ENCODE data around the gene UGT1A1. TPM values are rescaled to one million over a fixed set of nuclear protein-coding genes. Genes with fewer than 3 reads are reported as not detected.
A peak's percentile ranks its signal among the peaks of the same experiment; 100 is the strongest.

Gene UGT1A1
- total and polyA plus RNA-seq, 9 of the 15 experiments (the other 6 are each of a cell fraction or from before 2014, with no cell fraction given), result not detected

- Histone ChIP-seq H3K79me2 (ENCODE audit: control insufficient read depth, insufficient read depth, low read length) (no peaks in the 10 kb centered on the region), H3K27me3 (ENCODE audit: control insufficient read depth in 2 of 2, insufficient read depth in 2 of 2, low read length in 2 of 2) (peaks cover 2 to 32% of the 10 kb centered on the region in 2 experiments; a peak in 2 of 5 replicates), H3K4me1 (replicated peaks in 1 of 2; ENCODE audit: control insufficient read depth in 2 of 2, insufficient read depth in 2 of 2, low read length in 2 of 2) (no peaks in the 10 kb centered on the region), H3K9me3 (replicated peaks; ENCODE audit: control insufficient read depth, insufficient read depth, low read depth, low read length) (no peaks in the 10 kb centered on the region), H2AFZ (ENCODE audit: low read depth, low read length) (no peak overlapping the region), H3K9ac (ENCODE audit: insufficient read depth in 1 of 2, low read depth in 2 of 2, low read length in 2 of 2) (no peak overlapping the region; a peak in 1 of 4 replicates), H3K4me2 (ENCODE audit: insufficient read depth, low read length) (no peak overlapping the region), H3K36me3 (ENCODE audit: control insufficient read depth, insufficient read depth, low read length) (no peaks in the 10 kb centered on the region), H4K20me1 (replicated peaks; ENCODE audit: control insufficient read depth, insufficient read depth, low read length) (no peaks in the 10 kb centered on the region), H3K27ac (ENCODE audit: extremely low read depth, low read depth, low read length) (no peak overlapping the region), H3K9me1 (ENCODE audit: control insufficient read depth, insufficient read depth, low read length) (no peaks in the 10 kb centered on the region), H3K4me3 (no peak overlapping the region)
- no peak for DNase-seq (ENCODE audit: extremely low read depth in 1 of 4, low spot score in 3 of 4)
- peak; percentile 41; the same call in 1 of the 3 replicates for ATAC-seq
- no peak for FAIRE-seq
- 1% methylated on average over 11 of the region's 12 CpGs for WGBS (ENCODE audit: insufficient coverage, low coverage, missing lambda C conversion rate)
- in situ Hi-C loops (cut with MboI) (no loop called here), intact Hi-C loops (cut with micrococcal nuclease) (no loop called here)
- ChIA-PET CTCF (ENCODE audit: low intra/inter-chr PET ratio) (no interaction called here), POLR2A (no interaction called here)
- BruUV-seq (replicated peaks), result no TSS peak
- TF ChIP-seq, protein P1, sequence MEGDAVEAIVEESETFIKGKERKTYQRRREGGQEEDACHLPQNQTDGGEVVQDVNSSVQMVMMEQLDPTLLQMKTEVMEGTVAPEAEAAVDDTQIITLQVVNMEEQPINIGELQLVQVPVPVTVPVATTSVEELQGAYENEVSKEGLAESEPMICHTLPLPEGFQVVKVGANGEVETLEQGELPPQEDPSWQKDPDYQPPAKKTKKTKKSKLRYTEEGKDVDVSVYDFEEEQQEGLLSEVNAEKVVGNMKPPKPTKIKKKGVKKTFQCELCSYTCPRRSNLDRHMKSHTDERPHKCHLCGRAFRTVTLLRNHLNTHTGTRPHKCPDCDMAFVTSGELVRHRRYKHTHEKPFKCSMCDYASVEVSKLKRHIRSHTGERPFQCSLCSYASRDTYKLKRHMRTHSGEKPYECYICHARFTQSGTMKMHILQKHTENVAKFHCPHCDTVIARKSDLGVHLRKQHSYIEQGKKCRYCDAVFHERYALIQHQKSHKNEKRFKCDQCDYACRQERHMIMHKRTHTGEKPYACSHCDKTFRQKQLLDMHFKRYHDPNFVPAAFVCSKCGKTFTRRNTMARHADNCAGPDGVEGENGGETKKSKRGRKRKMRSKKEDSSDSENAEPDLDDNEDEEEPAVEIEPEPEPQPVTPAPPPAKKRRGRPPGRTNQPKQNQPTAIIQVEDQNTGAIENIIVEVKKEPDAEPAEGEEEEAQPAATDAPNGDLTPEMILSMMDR (IDR thresholded peaks at IDR 0.05 in 2 of 3, conservative IDR thresholded peaks at IDR 0.05 in 1 of 3; ENCODE audit: insufficient read depth in 2 of 3, low read depth in 1 of 3, low read length in 3 of 3), result peak in 1 of 3 experiments; percentile 24; a peak in 1 of 6 replicates
- no peak for TF ChIP-seq HCFC1 (IDR thresholded peaks at IDR 0.05; ENCODE audit: low read depth, low read length)
Observed at GRCh38 chr2:233807215-233807865, 47.3 kb downstream of the UGT1A1 start.
